Activated naive CD4-positive, alpha-beta T cell treated with anti-CD3 and anti-CD28 coated beads, Interleukin-2, amount 50 U/mL, for 16 hours (primary cell): ENCODE results near the gene EXT2.

Experiments
- DNase-seq: peaks from one replicate; pipeline ENCODE4 v3.0.0-alpha.2; 2020

The EXT2 gene

DNA sequence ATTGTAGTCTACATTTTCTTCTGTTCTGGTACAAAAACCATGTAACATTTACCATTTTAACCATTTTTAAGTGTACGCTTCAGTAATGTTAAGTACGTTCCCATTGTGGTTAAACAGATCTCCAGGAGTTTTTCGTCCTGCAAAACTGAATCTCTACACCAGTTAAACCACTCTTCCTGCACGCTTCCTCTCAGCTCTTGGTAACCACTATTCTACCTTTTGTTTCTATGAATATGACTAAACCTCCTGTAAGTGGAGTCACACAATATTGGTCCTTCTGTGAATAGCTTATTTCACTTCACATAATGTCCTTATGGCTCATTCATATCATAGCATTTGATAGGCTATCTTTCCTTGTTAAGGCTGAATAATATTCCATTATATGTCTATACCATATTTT lies 7.1 kb upstream of the EXT2 start:
- no peak for DNase-seq

DNA sequence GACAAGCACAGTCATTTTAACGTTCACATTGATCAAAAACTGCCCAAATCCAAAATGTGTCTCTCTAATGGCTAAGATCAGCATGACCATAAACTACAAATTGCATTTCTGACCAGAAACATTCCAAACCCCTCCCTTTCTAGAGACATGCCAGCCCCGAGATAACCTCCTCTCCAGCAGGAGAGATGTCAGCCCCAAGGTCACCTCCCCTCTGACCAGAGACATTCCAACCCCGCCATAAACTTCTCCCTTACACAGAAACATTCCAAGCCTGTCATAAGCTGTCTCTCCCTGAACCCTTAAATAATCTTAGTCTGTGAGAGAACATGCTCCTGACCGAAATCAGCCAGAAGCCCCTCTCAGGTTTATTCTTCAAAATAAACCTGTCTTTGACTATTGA lies 6.6 kb upstream of the EXT2 start:
- no peak for DNase-seq

DNA sequence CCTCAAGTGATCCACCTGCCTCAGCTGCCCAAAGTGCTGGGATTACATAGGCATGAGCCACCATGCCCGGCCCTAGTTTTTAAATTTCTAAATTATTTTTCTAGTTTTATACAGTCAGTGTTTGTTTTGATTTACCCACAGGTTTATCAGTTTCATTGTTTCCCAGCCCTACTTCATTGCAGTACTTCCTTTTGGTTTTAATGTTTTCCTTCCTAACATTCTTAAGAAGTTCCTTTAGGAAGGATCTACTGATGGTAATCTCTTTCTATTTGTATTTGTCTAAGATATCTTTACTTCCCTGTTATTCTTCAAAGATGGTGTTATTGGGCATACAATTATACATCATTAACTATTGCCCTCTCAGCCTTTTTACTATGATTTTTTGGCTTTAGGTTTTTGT lies 4.9 kb upstream of the EXT2 start:
- no peak for DNase-seq

DNA sequence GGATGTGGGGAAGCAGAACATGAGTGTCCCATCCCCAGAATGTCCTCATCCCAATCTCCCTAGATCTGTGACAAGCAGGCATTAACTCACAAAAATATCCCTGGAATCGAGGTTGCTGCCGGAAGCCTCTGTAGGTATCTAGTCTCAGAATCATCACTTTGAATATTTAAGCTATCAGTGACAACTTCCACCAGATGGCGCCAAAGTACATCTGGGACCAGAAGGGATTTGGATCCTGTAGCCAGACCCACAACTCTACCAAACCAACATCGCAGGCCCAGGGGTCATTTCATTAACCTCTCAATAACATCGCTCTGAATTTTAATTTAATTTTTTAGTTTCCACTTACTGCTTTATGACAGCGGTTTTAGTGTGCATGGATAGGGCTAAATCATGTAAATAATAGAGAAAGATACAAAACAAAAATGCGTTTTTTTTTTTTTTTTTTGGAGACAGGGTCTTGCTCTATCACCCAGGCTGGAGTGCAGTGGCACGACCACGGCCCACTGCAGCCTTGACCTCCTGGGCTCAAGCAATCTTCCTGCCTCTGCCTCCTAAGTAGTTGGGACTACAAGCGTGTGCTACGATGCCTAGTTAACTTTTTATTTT lies 1.1 kb upstream of the EXT2 start:
- DNase-seq, result peak; percentile 78

DNA sequence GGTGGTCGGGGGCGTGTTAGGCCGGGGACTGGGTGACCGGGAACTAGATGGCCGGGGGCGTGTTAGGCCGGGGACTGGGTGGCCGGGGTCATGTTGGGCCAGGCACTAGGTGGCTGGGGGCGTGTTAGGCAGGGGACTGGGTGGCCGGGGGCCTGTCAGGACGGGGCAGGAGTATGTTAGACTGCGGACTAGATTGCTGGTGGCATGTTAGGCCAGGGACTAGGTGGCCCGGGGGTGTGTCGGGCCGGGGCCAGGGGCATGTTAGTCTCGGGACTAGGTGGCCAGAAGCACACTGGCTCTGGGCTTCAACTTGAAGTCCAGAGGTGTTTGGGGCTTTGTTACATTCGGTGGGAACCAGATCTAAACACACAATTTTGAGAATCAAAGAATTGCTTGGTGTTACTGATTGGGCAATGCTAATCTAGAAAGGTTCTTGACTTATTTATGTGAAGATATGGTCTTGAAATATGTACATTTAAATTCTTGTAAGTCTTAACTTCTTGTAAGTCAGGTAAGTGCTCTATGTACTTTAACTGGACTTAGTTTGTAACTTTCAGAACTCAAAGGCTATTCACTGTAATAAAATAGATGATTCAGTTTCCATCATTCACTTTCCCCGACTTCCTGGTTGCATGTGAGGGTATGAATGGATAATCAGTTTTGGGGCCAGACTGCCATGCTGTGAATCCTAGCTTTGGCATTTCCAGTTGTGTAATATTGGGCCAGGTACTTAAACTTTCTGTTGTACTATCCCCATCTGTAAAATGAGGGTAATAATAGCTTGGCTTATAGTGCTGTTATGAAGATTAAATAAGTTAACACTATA lies 1.1 kb downstream of the EXT2 start:
- DNase-seq, result no peak

DNA sequence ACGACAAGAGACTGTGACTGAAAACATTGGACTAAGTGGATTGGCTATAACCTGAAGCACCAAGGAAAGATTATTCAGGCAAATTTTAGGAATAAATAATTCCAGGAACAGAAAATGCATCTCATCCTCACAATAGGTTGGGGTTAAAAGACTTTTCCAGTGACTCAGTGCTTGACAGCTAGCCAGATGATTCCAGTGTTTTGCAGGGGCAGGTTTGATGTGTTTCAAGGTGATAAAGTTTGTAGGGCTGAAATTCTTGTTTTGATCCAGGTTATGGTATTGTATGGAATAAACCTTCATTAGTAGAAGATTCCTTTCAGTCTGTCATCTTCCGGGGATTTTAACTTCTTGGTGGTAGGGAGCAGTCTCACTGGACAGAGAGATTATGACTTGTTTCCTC lies 2.3 kb downstream of the EXT2 start:
- DNase-seq, result no peak

DNA sequence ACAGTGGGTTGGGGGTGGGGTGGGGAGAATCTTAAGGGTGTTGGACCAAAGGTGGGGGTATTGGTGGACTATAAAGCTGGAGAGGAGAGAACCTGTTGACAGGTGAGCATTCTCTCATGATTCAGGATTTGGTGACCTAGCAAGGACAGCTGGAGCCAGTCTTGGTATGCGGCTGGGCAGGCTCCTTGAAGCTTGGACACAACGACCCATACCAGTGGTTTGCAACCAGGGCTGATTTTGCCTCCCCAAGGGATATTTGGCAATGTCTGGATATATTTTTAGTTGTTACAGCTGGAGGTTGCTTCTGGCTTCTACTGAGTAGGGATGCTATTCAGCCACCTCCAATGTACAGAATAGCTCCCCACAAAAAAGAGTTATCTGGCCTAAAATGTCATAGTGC lies 5.6 kb downstream of the EXT2 start:
- no peak for DNase-seq

DNA sequence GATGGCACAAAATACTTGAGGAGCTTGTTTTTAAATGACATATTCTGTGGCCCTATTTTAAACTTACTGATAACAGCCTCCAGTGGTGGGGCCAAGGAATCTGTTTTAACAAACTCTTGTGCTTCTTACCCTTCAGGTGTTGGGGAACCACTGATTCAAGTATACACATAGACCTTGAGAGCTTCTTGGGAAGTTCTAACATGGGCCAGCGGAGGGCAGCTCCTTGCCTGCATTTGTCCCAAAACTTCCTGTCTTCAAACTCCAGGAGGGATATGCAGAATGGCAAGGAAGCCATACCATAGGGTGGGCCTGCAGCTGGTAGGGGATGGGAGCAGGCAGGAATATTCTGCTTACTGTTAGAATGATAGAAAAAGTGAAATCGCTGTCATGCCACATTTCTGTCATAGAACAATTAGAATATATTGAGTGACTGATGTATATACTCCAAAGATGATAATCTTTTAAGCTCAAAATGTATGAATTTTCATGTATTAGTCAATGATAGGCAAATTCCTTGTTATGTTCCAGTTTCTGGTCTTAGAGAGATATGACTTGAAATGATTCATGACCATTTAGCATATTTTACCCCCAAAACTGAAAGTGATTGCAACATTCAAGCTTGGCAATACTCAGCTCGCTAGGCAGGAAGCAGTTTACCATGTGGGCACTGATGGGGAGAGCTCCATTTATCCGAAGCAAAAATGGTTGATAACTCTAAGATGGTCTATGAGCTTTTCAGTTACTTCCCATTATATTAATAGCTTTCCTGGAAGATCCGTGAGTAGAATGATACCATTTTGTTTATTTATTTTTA lies 9.2 kb downstream of the EXT2 start:
- no peak for DNase-seq

DNA sequence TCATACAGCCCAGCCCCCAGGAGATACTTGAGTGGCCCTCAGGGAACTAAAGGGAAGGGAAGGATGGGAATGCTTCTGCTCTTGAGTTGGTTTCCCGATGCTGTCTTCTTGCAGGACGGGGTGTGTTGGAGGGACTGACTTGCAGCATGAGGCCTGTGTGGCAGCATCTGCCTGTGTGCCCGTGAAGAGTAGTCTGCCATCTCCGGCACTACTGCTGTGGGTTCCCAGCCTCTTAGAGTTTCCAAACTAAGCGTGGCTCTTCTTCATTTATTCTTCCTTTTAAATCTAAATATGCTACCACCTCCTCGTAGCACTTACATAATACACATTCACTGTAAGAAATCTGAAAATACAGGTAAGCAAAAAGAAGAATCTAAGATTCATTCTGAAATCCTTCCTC lies 12.8 kb downstream of the EXT2 start:
- DNase-seq, result no peak

DNA sequence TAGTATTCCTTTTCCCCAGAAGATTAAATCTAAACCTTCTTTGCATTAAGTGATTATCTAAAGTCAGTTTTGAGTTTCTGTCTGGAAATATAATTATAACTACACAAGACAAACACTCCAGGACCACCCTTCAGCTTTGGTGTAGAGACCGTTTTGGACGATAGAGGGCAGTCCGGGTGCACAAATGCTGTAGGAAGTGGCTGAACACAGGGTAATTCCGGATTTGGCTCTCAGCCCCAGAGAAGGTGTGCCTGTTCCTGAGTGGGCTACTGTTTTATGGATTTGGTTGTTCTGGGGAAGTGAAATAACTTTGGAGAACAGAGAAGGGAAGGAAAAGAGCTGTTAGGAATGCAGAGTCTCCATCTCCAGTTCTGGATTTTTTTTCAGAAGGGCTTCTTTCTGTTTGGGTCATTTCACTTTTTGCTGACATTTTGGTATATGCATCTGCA lies 14.8 kb downstream of the EXT2 start:
- DNase-seq, result peak; percentile 49

DNA sequence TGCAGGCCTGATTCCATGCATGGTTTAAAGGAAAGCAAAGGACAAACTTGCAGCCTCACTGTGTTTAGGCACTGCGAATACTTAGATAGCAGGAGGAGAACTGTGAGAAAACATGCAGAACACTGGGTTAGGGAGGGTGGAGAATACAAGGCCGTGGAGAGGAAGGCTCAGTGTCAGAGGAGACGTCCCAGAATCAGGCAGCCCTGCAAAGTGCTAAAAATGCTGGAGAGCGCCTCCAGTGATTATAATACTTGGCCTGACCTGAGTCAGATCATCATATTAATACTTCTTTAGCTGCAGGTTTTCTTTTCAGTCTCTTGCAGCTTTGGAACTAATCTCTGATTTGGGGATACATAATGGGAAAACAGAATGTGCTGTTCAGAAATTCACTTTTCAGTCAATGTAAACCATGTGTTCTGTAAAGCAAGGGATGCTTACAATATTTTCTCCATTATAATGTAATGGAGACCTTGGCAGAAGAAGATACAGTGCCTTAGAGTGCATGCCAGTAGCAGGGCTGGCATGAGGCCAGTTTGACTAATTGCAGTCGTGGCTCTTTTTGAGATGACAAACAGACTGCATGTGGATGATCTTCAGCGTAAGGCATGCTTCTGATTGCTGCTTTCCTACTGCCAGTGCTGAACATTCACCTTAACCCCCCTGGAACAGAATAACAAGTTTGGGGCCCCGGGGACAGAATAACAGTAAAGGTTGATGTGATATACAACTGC lies 16.8 kb downstream of the EXT2 start:
- no peak for DNase-seq

DNA sequence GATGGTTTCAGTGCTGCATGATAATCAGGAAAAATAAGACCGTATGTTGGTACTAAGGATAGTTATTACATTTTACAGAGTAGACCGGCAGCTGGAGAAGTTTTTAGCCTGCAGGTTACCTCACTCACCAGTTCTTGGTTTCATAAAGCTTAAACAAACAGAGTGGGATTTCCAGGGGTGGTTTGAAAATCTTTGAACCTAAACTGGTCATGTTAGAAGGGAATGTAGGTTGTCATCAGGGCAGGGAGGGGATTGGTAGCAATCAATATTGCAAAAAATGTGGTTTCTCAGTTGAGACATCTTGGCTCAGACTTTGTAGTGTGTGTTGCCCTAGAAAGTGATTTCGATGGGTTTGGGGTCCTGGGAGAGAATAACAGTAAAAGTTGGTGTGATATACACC lies 17.5 kb downstream of the EXT2 start:
- DNase-seq, result no peak

DNA sequence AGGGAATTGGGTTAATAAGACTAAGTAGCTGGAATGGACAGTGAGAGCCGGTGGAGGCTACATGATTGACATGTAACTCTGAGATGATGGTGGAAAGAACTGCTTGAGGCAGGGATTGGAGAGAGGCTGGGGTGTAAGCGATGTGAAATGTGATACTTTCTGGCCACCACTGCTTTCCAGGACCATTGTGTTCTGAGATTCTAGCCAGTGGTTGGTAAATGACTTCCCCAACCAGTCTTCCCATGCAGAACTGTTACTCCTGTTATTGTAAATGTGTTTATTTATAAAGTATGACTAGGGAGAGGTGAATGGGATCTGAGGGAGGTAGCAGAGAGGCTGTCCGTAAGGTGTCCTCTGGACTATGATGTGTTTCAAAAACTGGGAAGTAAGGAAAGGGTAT lies 18.1 kb downstream of the EXT2 start:
- no peak for DNase-seq

DNA sequence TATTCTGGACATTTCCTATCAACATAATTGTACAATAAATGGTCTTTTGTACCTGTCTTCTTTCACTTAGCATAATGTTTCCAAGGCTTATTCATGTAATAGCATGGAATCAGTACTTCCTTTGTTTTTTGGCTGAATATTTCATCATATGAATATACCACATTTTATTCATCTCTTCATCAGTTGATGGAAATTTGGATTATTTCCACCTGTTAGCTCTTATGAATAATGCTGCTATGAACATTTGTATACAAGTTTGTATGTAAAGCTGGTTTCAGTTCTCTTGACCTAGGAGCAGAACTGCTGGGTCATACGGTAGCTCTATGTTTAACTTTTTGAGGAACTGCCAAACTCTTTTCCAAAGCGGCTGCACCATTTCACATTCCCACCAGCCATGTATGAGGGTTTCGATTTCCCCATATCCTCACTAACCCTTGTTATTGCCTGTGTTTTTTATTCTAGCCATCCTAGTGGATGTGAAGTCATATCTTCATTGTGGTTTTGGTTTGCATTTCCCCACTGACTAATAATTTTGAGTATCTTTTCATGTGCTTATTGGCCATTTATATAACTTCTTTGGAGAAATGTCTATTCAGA lies 20.9 kb downstream of the EXT2 start:
- no peak for DNase-seq

DNA sequence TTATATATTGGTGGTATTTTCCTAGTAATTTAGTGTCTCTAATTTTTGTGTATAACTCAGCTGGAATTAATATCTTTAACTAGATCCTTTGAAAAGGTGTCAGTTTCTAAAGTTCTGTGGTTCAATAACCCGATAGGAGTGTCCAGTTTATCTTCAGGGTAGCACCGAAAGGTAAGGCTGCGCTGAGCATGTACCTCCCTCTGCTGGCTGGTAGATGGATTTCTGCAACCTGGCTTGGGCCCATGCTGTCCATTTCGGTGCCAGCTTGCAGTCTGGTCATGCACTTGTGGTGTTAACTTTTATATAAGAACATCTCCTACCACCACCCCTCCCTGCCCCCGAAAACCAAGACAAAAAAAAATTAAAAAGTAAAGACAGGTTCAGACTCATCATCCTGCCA lies 24.7 kb downstream of the EXT2 start:
- no peak for DNase-seq

DNA sequence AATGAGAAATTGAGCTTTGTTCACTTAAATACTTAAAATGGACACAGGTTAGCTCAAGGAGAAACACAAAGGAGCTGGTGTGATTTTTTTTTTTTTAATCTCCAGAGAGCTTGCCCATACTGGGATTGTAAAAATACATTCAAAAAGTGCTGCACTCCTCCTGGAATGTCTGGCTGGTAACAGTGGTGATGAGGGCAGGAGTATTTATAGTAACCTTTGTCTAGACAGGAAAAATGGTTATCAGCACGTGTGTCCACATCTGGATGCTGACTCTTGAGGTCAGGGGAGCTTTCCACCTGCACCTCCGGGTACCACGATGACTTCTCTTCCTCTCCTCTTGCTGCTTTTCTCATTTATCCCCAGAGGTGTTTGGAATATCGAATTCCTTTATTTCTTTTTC lies 30.1 kb downstream of the EXT2 start:
- no peak for DNase-seq

DNA sequence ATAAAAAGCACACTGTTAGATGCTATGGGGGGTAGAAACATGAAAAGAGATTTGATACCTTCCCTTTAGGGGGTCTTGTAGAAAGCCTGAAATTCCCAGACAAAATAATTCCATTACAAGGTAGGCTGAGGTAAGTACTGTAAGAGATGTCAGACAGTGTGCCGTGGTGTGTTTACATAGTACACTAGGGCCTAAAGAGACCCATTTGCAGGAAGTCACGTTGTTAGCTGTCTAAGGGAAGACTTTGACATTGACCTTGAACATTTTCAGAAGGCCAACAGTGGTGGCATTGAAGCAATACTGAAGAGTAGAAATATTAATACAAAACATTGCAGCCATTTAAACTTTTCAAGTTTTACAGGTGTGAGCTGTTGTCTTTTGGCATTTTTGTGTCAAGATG lies 30.8 kb downstream of the EXT2 start:
- no peak for DNase-seq

DNA sequence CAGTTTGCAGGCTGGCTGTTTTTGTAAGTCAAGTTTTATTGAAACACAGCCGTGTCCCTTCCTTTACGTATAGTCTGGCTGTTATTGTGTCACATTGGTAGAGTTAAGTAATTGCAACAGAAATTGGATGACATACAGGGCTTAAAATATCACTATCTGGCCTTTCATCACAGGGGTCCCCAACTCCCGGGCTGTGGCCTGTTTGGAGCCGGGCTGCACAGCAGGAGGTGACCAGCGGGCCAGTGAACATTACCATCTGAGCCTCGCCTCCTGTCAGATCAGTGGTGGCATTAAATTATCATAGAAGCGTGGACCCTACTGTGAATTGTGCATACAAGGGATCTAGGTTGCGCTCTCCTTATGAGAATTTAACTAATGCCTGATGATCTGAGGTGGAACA lies 31.7 kb downstream of the EXT2 start:
- no peak for DNase-seq

DNA sequence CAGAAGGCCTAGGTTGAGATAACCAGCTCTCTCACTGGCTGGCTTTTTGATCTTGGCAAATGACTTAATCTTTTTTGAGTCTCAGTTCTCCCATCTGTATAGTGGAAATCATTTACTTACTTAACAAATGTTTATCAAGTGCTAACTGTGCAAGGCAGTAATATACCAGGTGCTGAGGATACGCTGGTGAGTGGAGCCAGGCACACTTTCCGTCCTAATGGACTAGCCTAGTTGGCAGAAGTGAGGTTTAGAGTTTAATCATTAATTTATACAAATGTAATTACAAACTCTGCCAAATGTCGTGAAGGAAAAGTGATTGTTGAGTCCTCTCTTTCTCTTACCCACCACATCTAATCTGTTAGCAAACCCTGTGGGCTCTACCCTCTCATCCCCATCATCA lies 33.3 kb downstream of the EXT2 start:
- no peak for DNase-seq

DNA sequence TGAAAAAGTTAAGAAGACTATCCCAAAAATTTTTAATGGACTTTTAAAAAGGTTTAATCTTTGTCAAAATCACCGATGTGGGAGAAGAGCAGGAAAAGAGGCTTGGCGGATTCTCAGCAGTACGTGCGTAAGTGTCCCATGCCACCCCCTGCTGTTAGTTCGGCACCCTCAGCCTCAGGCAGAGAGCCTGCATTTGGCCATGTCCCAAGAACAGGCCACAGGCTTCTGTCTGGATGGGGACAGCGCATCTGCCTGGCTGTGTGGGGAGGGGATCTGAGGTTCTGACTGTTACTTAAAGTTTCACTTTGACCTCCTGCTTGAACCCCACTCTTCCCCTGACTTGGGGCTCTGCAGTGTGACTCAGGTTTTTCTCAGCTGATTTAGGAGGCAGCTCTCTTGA lies 35.3 kb downstream of the EXT2 start:
- DNase-seq, result no peak

DNA sequence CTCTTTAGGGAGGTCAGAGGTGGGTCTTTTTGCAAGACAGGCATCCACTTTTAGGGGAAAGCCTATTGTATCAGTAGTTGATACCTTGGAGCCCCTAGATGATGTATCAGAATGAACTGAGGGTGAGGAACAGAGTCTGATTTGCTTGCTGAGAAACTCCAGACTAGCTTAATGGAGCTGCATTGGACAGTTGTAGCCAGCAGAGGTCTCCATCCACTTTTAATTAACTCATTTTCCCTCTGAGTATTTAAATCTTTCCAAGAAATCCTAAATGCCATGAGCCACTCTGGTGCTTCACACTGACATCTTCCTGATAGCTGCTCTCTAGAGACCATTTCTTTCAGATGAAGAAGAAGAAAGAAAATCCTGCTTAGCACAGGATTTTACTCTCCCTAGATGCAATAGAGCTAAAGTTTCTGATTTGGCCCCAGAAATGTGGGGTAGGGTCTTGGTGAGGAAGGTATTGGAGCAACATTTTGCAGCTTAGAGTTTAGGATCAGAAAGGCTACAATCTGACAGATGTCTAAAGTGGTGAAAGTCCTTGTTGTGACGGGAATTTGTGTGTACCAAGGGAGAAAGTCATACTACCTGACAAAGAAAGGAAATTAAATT lies 38.0 kb downstream of the EXT2 start:
- DNase-seq, result no peak

DNA sequence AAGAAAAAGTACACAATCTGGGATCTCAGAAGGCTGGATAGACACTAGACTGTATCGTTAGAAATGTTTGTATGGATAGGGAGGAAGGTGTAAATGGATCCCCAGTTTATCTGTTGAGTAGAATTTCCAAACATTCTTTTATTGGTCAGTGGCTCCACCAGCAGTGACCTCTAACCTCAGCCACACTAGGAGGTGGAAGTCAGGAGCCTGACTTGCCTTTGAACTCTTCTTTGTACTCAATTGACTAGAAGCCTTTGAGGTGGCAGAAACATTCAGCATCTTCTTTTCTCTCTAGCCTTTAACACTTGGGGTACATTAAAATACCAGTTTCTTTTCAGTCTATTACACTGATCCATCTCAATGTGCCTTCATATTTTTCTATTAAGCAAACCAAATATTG lies 39.1 kb downstream of the EXT2 start:
- DNase-seq, result no peak
